Breast epithelium (tissue), 4 donors: ENCODE results near the gene ELP2. TPM values are rescaled to one million over a fixed set of nuclear protein-coding genes. Genes with fewer than 3 reads are reported as not detected.

Experiments
- DNase-seq, 2 donors: peaks; one replicate each; pipeline ENCODE4 v3.0.0-alpha.2; 2019; ENCODE audit warnings: low spot score in 2 of 2
- H3K27ac ChIP-seq, 2 donors: fragments of 200-600 bp; sonication (generic) in 1 of 2; one replicate each; pipeline ENCODE4 v1.5.1; 2016 to 2019; ENCODE audit warnings: mild to moderate bottlenecking in 1 of 2
- H3K27me3 ChIP-seq, 2 donors: fragments of 200-600 bp; sonication (generic) in 1 of 2; one replicate each; pipeline versions ENCODE4 v1.5.1 to v1.6.0; 2017 to 2019; ENCODE audit warnings: control low read depth in 1 of 2, mild to moderate bottlenecking in 1 of 2
- H3K36me3 ChIP-seq: fragments of 200-600 bp; one replicate; pipeline ENCODE4 v1.5.1; 2019
- H3K4me1 ChIP-seq, 2 donors: fragments of 200-600 bp; sonication (generic); one replicate each; pipeline ENCODE4 v1.5.1; 2016 to 2019; ENCODE audit warnings: control low read depth in 1 of 2
- H3K4me3 ChIP-seq, 3 donors: fragments of 200-600 bp; sonication (generic); 1 replicate in 2 of 3; 2 replicates in 1 of 3; pipeline ENCODE4 v1.5.1; 2016 to 2019; ENCODE audit warnings: mild to moderate bottlenecking in 3 of 3, moderate library complexity in 2 of 3
- H3K9me3 ChIP-seq, 2 donors: fragments of 200-600 bp; sonication (generic) in 1 of 2; one replicate each; pipeline ENCODE4 v1.5.1; 2016 to 2019; ENCODE audit warnings: control low read depth in 1 of 2
- CTCF ChIP-seq, 3 donors: fragments of 450-650 bp; IDR thresholded peaks; one replicate each; pipeline ENCODE4 v1.5.1; 2016 to 2017; ENCODE audit warnings: antibody characterized with exemption in 3 of 3, mild to moderate bottlenecking in 3 of 3, moderate library complexity in 3 of 3
- POLR2A ChIP-seq: fragments of 450-650 bp; IDR thresholded peaks from one replicate; pipeline ENCODE4 v1.6.1; 2016; ENCODE audit warnings: antibody characterized with exemption, mild to moderate bottlenecking, moderate library complexity
- POLR2AphosphoS5 ChIP-seq, 3 donors: sonication (generic); formaldehyde crosslinking; IDR thresholded peaks; one replicate each; pipeline ENCODE4 v1.6.1; 2017; ENCODE audit warnings: antibody characterized with exemption in 3 of 3
- intact Hi-C: fragments of 100-400 bp; cut with DNase I; formaldehyde crosslinking; loops from one replicate; pipeline ENCODE4 v1.15.1; 2023; ENCODE audit warnings: low total_unique reads
- total RNA-seq, 3 donors: library from RNA; depleted of rRNA; stranded (reverse); fragments of >200 nt; gene quantifications; one replicate each; pipeline ENCODE4 v1.1.0, GENCODE V29; 2016

ELP2 gene
- total RNA-seq, 3 donors from 2014 or later = 66.9 to 165 (median 139) TPM

- TF ChIP-seq CTCF (IDR thresholded peaks at IDR 0.05) = no peak
- no peak for TF ChIP-seq POLR2A
- no peak for TF ChIP-seq POLR2AphosphoS5 (IDR thresholded peaks at IDR 0.05)
- Histone ChIP-seq H3K36me3 (no peaks in the 10 kb centered on the region), H3K27me3 (no peaks in the 10 kb centered on the region), H3K27ac (no peak overlapping the region), H3K9me3 (no peaks in the 10 kb centered on the region), H3K4me3 (no peak overlapping the region), H3K4me1 (no peaks in the 10 kb centered on the region)
- DNase-seq = no peak
- intact Hi-C loops = no loop called here
Measured at GRCh38 chr18:36217348-36217747, 87.6 kb downstream of the ELP2 start.

- H3K4me3 ChIP-seq = no peak overlapping the region
- TF ChIP-seq CTCF (IDR thresholded peaks at IDR 0.05) (no peak), POLR2AphosphoS5 (IDR thresholded peaks at IDR 0.05) (no peak), POLR2A (no peak)
- intact Hi-C loops = no loop called here
- no peaks in the 10 kb centered on the region for H3K27me3 ChIP-seq
- no peaks in the 10 kb centered on the region for H3K4me1 ChIP-seq
- H3K36me3 ChIP-seq = no peaks in the 10 kb centered on the region
- H3K27ac ChIP-seq = no peak overlapping the region
- H3K9me3 ChIP-seq = peaks cover 10 to 29% of the 10 kb centered on the region in 2 donors
- no peak for DNase-seq
Measured at GRCh38 chr18:36229188-36229587, 99.5 kb downstream of the ELP2 start.

Other genes starting within 250 kb of the ELP2 start
- 10 to 100 TPM; 51.5 to 76.8 (median 59.3) TPM for gene RPRD1A, start 62.3 kb upstream of the ELP2 start, total RNA-seq
- gene SLC39A6, start 559 bp upstream of the ELP2 start, total RNA-seq = 100 to 1,000 TPM in 2 of 3 donors, 10 to 100 TPM in 1; 44.8 to 502 (median 235) TPM
- 1 to 10 TPM; 5.2 to 9.7 (median 9.1) TPM for gene MOCOS, start 57.6 kb downstream of the ELP2 start, total RNA-seq
- 10 to 100 TPM in 2 of 3 donors, 1 to 10 TPM in 1; 1.9 to 13.1 (median 13.0) TPM for gene FHOD3, start 167.8 kb downstream of the ELP2 start, total RNA-seq